ENCODE data around the gene RASGEF1B. TPM values are rescaled to one million over a fixed set of nuclear protein-coding genes. Genes with fewer than 3 reads are reported as not detected.

RASGEF1B gene
- total and polyA plus RNA-seq, 12 donors, result 5.6 to 27.2 (median 8.8) TPM

GRCh38 chr4:81418572-81418971, 53.1 kb downstream of the RASGEF1B start:
- Histone ChIP-seq H3K4me1 (replicated peaks in 1 of 2) (no peaks in the 10 kb centered on the region), H3K27me3 (no peaks in the 10 kb centered on the region), H3K36me3 (replicated peaks in 1 of 2) (no peaks in the 10 kb centered on the region), H3K4me3 (no peak overlapping the region), H3K9me3 (replicated peaks in 1 of 3) (no peaks in the 10 kb centered on the region), H3K27ac (no peak overlapping the region)
- DNase-seq, result no peak
- TF ChIP-seq POLR2A (IDR thresholded peaks at IDR 0.05), result no peak
- TF ChIP-seq, protein P1, sequence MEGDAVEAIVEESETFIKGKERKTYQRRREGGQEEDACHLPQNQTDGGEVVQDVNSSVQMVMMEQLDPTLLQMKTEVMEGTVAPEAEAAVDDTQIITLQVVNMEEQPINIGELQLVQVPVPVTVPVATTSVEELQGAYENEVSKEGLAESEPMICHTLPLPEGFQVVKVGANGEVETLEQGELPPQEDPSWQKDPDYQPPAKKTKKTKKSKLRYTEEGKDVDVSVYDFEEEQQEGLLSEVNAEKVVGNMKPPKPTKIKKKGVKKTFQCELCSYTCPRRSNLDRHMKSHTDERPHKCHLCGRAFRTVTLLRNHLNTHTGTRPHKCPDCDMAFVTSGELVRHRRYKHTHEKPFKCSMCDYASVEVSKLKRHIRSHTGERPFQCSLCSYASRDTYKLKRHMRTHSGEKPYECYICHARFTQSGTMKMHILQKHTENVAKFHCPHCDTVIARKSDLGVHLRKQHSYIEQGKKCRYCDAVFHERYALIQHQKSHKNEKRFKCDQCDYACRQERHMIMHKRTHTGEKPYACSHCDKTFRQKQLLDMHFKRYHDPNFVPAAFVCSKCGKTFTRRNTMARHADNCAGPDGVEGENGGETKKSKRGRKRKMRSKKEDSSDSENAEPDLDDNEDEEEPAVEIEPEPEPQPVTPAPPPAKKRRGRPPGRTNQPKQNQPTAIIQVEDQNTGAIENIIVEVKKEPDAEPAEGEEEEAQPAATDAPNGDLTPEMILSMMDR (IDR thresholded peaks at IDR 0.05), result no peak
- WGBS, 4 donors, result 59 to 63% (median 62%) methylated on average over 1 of the region's 1 CpG
- intact Hi-C loops (cut with DNase I), result loop anchor here in 1 of 2 donors (10.0 kb wide), 1 partner anchor 786 kb away; no protein-coding TSS in a partner anchor

GRCh38 chr4:81412946-81413495, 58.7 kb downstream of the RASGEF1B start:
- H3K27ac ChIP-seq, result no peak overlapping the region
- H3K9me3 ChIP-seq (replicated peaks in 1 of 3), result no peaks in the 10 kb centered on the region
- H3K27me3 ChIP-seq, result no peaks in the 10 kb centered on the region
- TF ChIP-seq, protein P1 (IDR thresholded peaks at IDR 0.05), result no peak
- no peak for TF ChIP-seq POLR2A (IDR thresholded peaks at IDR 0.05)
- DNase-seq, result no peak
- H3K36me3 ChIP-seq (replicated peaks in 1 of 2), result no peaks in the 10 kb centered on the region
- no peak overlapping the region for H3K4me3 ChIP-seq
- H3K4me1 ChIP-seq (replicated peaks in 1 of 2), result no peaks in the 10 kb centered on the region
- 62 to 76% (median 68%) methylated on average over 4 of the region's 4 CpGs for WGBS, 4 donors
- intact Hi-C loops (cut with DNase I), result loop anchor here in 1 of 2 donors (10.0 kb wide), 1 partner anchor 792 kb away; no protein-coding TSS in a partner anchor

- WGBS, 4 donors, result 61 to 86% (median 80%) methylated on average over 2 of the region's 2 CpGs
- intact Hi-C loops (cut with DNase I), result loop anchor here in 1 of 2 donors (10.0 kb wide), 1 partner anchor 794 kb away; no protein-coding TSS in a partner anchor
- H3K9me3 ChIP-seq (replicated peaks in 1 of 3), result no peaks in the 10 kb centered on the region
- no peaks in the 10 kb centered on the region for H3K27me3 ChIP-seq
- no peak overlapping the region for H3K4me3 ChIP-seq
- peaks cover 0 to under 1% of the 10 kb centered on the region in 2 donors for H3K4me1 ChIP-seq (replicated peaks in 1 of 2)
- no peak for DNase-seq
- H3K36me3 ChIP-seq (replicated peaks in 1 of 2), result no peaks in the 10 kb centered on the region
- no peak overlapping the region for H3K27ac ChIP-seq
- TF ChIP-seq, protein P1 (IDR thresholded peaks at IDR 0.05), result no peak
- TF ChIP-seq POLR2A (IDR thresholded peaks at IDR 0.05), result no peak
Observed at GRCh38 chr4:81410680-81411079, 61.0 kb downstream of the RASGEF1B start.

DNA sequence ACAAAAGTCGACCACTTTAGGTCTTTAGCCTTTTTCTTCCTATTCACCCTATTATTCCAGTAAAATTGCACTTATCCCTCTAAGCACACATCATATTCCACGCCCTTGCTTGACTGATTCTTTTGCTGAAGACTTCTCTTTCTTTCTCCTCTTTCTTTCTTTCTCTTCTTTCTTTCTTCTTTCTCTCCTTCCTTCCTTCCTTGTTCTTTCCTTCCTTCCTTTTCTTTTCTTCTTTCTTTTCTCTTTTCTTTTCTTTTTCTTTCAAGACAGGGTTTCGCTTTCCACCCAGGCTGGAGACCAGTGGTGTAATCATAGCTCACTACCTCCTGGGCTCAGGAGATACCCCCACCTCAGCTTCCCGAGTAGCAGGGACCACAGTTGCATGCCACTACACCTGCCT, 61.9 kb downstream of the RASGEF1B start:
- Histone ChIP-seq H3K9me3 (replicated peaks in 1 of 3) (no peaks in the 10 kb centered on the region), H3K36me3 (replicated peaks in 1 of 2) (no peaks in the 10 kb centered on the region), H3K27me3 (no peaks in the 10 kb centered on the region), H3K27ac (no peak overlapping the region), H3K4me3 (no peak overlapping the region), H3K4me1 (replicated peaks in 1 of 2) (peaks cover 0 to 4% of the 10 kb centered on the region in 2 donors)
- intact Hi-C loops (cut with DNase I), result loop anchor here (10.0 kb wide), 4 partner anchors 435 to 865 kb away; no protein-coding TSS in a partner anchor
- 68 to 82% (median 78%) methylated on average over 4 of the region's 4 CpGs for WGBS, 4 donors
- TF ChIP-seq, protein P1 (IDR thresholded peaks at IDR 0.05), result no peak
- TF ChIP-seq POLR2A (IDR thresholded peaks at IDR 0.05), result no peak
- no peak for DNase-seq
